Cerebellar nuclear complex (tissue), 1 donor: ENCODE data around the gene ELANE.
"Not testable (repeated sequence)": the region's sequence is repeated elsewhere in the genome, so short reads cannot be mapped to it uniquely, and the experiment has no call there.

Experiments used
- DNase-seq, 2 experiments: peaks; one replicate each; lab custom pipeline; 2025; lab: John Stamatoyannopoulos, UW

Gene ELANE

DNA sequence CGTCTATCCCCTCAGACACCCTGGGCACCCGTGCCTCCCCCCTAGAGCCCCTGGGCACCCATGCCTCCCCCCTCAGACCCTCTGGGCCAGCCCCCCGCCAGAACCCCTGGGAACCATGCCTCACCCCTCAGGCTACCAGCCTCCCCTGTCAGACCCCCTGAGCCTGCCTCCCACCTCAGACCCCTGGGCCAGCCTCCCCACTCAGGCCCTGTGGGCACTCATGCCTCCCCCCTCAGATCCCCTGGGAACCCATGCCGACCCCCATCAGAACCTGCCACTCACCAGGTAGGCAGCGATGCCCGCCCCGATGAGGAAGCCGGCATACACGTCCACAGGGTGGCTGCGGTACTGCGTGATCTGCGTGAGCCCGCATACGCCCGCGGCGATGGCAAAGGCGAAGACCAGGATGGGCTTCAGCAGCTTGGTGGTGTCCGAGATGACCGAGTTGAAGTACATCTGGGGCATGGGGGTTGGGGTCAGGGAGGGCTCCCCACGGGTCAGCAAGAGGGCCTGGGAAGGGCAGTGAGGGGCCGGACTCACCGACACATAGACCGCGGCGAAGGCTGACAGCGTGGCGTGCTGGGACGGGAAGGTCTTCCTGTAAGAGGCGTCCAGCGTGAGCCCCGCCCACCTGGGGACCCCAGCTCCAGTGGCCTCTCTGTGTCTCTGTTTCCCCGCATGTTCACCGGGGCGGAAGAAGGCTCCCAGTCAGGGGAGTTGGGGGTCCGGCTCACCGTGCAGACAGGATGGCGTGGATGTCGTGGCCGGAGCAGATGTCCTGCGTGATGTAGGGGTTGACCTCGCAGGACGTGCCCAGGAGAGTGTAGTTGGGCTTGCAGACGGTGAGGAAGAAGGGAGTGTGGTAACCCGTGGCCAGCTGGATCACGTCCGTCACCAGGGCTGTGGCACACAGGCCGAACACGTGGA is 37.7 kb upstream of the ELANE start:
- DNase-seq, result no peak

DNA sequence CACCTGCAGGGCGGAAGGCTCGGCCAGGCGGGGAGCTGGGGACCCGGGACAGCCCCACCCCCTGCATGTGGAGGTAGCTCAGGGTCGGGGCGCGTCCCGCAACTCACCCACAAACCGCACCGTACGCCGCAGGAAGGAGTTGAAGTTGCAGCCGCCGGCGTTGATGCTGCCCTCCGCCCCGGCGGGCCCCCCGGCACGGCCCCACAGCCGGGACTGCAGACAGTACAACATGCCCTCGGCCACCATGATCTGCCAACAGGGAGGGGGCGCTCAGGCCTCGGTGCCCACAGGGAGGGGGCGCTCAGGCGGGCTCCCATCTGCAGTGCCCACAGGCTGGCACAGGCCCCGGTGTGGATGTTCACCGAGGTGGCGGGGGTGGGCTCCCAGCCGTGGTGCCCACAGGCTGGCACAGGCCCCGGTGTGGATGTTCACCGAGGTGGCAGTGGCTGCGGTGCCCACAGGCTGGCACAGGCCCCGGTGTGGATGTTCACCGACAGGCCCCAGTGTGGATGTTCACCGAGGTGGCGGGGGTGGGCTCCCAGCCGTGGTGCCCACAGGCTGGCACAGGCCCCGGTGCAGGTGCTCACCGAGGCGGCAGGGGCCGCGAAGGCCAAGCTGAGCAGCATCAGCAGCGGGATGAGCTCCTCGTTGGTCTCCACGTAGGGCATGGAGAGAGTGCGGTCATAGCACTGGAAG is 36.9 kb upstream of the ELANE start:
- DNase-seq, result no peak

DNA sequence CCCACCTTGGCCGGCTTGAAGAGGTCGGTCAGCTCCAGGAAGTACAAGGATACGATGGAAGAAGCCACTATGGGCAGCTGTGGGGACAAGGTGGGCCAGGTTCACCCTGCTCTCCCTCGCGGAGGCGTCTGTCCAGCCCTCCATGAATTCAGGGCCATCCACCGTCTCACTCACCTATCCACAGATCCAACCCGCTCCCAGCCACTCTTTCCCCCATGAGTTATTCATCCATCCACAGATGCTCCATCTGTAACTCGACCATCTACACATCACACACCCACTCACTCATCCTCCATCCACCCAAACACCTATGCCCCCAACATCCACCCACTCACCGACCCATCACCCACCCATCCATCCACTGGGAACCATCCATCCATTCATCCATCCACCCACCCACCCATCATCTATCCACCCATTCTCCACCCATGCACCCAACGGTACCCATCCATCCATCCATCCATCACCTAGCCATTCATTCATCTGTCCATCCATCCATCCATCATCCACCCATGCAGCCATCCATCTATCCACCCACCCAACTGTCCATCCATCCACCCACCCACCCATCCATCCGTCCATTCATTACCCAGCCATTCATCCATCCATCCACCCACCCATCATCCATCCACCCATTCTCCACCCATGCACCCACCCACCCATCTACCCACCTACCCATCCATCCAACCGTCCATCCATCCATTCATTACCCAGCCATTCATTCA is 36.2 kb upstream of the ELANE start:
- no peak for DNase-seq

DNA sequence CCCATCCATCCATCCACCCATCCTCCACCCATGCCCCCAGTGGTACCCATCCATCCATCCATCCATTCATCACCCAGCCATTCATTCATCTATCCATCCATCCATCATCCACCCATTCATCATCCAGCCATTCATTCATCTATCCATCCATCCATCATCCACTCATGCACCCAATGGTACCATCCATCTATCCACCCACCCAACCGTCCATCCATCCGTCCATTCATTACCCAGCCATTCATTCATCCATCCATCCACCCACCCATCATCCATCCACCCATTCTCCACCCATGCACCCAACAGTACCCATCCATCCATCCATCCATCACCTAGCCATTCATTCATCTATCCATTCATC is 35.6 kb upstream of the ELANE start:
- no peak for DNase-seq

DNA sequence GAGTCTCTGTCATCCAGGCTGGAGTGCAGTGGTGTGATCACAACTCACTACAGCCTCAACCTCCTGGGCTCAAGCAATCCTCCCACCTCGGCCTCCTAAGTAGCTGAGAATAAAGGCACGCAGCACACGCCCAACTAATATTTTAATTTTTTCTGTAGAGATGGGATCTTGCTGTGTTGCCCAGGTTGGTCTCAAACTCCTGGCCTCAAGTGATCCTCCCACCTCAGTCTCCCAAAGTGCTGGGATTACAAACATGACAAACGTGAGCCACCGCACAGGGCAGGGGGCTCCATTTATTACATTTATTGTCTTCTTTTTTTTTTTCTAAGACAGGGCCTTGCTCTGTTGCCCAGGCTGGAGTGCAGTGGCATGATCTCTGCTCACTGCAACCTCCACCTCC is 31.9 kb upstream of the ELANE start:
- DNase-seq, result not testable (repeated sequence)

DNA sequence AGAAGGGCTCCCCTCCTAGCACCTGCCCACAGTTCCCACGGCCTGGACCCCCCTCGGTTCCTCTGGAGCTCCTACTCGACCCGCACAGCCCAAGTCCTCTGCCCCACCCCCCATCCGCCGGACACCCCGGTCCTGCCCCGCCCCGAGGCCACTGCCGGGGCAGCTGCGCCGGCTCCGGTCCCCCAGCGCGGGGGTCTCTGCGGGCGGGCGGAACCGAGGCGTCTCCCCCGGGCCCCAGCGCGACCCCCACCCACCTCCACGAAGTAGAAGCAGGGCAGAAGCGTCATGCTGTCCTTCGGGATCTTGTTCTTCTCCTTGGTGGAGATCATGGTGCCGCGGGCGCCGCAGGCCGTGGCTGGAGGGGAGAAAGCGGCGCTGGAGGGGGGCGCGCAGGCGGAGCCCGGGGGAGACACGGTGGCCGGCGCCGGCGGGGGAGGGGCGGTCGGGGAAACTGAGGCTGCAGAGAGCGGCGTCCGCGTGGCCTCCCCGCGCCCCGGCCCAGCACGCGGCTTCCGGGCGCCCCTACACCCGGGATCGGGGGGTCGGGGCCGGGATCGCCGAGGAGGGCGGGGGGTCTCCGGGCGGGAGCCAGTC is 30.8 kb upstream of the ELANE start:
- no peak for DNase-seq

DNA sequence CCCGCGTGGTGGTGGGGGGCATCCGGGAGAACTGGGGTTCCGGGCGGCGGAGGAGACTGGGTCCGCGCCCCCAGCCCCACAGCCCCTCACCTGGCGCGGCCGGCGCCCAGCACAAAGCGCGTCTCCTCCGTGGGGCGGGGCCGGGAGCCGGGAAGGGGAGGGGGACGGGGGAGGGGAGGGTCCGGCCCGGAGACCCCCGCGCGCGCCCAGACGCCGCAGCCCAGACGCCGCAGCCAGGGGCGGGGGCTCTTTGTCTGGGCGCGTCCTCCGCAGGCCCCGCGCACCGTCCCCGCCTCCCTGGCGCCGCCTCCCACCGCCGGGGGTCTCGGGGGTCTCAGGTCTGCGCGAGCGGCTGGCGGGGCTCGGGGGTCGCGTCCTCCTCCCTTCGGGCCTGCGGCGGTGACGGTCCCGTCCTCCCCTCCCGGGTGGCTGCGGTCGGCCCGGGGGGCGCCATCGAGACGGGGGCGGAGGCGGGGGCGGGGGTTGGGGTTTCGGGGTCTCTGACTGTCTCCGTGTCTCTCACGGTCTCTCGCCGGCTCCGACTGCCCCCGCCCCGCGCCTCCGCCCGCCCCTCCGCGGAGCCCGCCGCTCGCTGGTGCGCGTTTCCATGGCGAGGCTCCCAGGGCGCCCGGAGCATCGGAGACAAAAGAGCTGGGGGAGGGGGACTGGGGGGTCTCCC is 30.1 kb upstream of the ELANE start, which contains the start of gene PLPPR3:
Gene PLPPR3, minus strand, starts transcription at position 131 of the 679 bp plus-strand sequence. CDS start 396 bp downstream, outside the sequence.
- DNase-seq, result no peak

DNA sequence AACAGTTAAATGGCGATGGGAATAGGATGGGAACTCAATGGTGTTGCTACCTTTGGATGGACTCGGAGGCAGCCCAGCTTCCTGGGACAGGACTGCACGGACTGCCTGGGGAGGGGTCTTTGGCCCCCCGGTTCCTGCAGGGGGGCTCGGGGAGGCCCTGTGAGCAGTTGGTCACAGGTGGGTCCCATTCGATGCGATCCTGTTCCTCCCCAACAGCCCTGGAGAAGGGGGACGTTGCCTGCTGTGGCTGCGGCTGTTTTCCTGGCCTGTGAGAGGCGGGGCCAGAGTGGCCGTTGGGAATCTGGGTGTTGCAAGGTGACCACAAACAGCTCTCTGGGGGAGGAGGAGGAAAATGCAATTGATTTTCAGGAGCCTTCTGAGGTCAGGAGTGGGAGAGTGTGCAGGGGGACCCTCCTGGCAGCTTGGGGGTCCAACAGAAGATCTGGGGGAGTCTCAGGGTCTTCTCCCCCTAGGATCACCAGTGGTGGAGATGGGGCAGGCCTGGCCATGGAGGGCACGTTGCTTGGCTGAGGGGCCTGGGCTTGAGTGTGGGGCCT is 28.5 kb upstream of the ELANE start:
- no peak for DNase-seq

DNA sequence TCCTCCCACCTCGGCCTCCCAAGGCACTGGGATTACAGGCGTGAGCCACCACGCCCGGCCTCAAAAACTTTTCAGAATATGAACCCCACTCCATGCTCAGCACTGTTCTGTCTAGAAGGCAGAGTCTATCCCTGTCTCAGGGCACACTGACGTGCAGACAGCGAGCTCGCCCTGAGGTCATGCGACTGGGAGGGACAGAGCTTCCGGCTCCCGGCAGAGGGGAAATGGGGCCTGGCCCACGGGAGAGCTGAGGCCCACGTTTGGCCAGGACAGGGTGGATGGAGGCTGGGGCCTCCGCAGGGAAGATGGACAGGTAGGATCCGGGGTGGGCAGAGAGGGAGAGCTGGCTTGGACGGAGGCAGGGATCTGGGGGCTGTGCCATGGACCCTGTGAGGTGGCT is 27.2 kb upstream of the ELANE start:
- no peak for DNase-seq

DNA sequence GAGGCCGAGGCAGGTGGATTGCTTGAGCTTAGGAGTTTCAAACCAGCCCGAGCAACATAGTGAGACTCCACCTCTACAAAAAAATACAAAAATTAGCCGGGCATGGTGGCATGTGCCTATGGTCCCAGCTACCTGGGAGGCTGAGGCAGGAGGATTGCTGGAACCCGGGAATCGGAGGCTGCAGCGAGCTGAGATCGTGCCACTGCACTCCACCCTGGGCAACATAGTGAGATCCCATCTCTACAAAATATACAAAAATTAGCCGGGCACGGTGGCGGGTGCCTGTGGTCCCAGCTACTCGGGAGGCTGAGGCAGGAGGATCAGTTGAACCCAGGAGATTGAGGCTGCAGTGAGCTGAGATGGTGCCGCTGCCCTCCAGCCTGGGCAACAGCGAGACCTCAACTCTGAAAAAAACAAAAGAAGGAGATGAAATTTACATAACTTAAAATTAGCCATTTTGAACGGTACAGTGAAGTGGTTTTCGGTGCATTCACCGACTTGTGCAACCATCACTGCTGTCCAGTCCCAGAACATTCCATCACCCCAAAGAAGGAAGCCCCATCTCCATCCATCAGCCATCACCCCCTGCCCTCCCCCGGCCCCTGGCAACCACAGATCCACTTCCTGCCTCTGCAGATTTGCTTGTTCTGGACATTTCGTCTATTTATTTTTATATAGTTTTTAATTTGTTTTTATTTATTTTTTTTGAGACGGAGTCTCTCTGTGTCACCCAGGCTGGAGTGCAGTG is 26.0 kb upstream of the ELANE start:
- no peak for DNase-seq

DNA sequence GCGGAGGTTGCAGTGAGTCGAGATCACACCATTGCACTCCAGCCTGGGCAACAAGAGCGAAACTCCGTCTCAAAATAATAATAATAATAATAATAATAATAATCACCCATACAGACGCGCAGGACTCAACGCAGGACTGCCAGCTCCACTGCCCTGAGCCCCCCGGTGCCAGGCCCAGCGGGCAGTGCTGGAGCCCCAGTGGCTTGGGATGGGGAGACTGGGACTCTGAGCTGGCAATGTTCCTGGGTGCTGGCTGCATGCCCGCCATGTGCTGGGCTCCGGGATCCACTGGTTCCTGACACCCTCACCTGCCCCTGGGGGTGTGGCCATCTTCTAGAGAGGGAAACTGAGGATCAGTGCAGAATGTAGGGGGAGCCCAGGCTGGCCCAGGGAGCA is 24.8 kb upstream of the ELANE start:
- DNase-seq, result no peak

DNA sequence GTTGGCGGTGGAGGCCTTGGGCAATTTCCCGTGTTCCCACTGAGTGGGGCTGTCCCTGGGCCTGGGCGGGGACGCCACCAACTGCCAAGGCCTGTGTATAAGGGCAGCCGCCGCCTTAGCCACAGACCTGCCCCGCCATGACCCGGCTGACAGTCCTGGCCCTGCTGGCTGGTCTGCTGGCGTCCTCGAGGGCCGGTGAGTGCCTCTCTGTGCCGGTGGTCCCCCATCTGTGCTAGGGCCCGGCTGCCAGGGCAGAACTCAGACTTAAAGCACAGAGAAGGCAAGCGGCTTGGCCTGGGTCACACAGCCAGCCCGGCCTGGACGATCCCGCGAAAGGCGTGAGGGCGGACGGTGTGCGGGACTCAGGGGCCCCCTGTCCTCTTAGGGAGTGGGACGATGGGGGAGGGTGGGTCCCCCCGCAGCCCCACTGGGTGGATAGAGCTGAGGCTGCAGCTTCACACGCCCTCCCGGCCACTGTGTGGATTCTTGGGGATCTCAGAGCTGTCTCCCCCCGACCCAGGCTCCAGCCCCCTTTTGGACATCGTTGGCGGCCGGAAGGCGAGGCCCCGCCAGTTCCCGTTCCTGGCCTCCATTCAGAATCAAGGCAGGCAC is 24.3 kb upstream of the ELANE start, which contains the start of gene AZU1:
Gene AZU1, plus strand, starts transcription at position 128 of the 612 bp plus-strand sequence. Its CDS starts 10 bp downstream, at position 138.
- DNase-seq, result no peak

DNA sequence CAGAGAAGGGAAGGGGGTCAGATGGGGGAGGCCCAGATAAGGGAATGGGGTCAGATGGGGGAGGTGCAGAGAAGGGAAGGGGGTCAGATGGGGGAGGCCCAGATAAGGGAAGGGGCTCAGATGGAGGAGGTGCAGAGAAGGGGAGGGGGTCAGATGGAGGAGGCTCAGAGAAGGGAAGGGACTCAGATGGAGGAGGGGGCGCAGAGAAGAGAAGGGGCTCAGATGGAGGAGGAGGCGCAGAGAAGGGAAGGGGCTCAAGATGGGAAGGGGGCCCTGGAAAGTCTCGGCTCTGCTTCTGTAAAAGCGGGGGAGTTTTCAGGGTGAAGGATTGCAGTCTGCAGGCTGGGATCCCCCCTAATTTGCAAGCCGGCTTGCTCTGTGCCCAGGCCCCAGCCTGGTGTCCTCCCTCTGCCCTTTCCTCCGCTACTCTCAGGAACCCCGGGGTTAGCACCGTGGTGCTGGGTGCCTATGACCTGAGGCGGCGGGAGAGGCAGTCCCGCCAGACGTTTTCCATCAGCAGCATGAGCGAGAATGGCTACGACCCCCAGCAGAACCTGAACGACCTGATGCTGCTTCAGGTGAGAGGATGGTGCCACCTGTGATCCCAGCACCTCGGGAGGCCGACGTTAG is 22.9 kb upstream of the ELANE start:
- no peak for DNase-seq

DNA sequence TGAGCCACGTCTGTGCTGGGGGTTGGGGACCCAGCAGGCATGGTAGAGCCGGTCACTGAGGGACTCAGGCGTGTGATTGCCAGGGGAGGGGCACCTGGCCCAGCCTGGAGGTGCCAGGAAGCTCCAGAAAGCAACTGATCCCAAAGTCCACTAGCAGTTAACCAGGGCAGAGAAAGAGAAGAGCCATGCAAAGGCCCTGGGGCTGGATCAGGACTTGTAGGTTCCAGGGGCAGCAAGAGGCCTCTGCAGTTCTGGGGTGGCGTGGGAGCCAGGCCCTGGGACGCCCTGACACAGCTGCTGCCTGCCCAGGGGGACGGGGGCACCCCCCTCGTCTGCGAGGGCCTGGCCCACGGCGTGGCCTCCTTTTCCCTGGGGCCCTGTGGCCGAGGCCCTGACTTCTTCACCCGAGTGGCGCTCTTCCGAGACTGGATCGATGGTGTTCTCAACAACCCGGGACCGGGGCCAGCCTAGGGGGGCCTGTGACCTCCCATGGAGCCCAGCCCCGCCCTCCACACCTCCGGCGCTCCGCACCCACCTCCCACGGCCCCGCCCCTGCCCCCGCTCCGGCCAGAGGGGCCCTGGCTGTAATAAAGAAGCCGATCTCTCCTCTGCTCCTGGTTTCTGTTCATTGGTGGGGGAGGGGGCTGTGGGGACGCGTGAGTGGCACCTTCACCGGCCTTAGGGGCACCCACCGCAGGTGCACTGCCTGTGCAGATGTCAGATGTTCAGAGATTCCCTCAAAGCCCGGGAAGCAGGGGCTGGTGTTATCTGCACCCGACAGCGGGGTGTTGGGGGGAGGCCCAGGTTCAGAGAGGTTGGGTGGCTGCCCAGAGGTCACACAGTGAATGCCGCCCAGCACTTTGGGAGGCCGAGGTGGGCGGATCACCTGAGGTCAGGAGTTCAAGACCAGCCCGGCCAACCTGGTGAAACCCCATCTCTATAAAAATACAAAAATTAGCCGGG is 20.4 kb upstream of the ELANE start:
- DNase-seq, result no peak

DNA sequence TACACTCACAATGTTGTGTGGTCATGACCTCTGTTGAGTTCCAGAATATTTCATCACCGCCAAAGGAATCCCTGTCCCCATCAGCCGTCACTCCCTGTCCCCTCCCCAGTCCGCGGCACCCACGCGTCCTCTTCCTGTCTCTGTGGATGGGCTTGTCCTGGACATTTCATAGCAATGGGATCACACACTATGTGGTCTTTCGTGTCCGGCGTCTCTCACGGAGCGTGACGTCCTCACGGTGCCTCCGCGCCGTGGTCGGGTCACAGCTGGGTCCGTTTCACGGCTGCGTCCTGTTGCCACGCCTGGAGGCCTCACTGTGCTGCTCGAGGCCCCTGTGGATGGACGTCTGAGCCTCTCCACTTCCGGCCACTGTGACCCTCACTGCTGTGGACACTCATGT is 17.9 kb upstream of the ELANE start:
- no peak for DNase-seq

DNA sequence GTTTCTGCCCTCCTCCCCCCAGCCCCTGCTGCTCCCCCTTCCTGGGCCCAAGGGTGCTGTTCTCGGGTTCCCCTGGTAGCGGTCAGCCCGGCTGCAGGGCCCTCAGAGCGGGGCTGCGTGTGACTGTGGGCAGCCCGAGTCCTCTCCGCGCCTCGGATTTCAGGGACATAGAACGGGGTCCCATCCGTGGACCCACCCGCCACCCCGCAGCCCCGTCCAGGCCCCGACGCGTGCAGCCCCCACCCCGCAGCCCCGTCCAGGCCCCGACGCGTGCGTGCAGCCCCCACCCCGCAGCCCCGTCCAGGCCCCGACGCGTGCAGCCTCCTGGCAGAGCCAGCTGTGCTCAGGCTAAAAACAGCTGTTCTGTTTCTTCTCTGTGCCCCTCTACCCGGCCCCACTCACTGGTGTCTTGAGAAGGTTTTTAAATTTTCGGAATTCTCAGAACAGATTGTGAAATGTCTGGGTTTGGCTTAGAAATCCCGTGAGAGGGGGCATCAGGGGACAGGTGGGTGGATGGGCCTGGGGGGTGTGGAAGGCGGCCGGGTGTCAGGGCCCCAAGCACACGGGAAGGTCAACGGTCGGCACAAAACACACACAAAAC is 16.8 kb upstream of the ELANE start:
- no peak for DNase-seq

DNA sequence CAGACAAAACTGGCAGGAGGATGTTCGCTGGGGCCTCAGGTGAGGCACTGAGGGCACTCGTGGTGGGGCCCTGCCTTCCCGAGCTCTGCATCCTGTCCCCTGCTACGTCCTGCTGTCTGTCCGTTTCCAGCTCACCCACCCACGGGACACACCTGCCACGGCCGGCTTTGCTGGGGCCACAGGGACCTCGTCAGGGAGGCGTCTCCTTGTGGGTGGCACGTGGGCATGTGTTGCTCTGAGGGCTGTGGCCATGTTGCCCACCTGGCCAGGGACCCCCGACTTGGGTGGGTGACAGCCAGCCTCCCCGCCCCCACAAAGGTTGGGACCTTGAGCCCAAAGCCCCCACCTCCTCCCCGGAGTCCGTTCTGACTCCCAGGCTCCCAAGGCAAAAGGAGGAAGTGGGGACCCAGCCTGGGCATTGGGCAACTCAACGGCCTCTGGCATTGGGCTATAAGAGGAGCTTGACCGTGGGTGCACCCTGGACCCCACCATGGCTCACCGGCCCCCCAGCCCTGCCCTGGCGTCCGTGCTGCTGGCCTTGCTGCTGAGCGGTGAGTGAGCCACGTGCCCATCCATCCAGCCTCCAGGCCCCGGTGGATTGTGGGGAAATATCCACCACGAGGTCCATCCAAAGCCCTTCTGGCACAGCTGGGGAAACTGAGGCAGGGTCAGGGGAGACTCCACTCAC is 11.4 kb upstream of the ELANE start, which contains the start of gene PRTN3:
Gene PRTN3, plus strand, starts transcription at position 481 of the 688 bp plus-strand sequence. Its CDS starts 10 bp downstream, at position 491.
- no peak for DNase-seq
